Astrocyte of the spinal cord (primary cell): ENCODE measurements around the gene NEK6.

Experiments
- DNase-seq: peaks from one replicate; pipeline ENCODE4 v3.0.0; 2011; ENCODE audit warnings: low read depth, low spot score
- H3K4me3 ChIP-seq: 2 replicates; pipeline ENCODE4 v1.5.1; 2011; ENCODE audit warnings: low read depth, mild to moderate bottlenecking, low read length, moderate library complexity
- in situ Hi-C: cut with HindIII; loops from 2 replicates; pipeline ENCODE4 v1.10.0; 2017; ENCODE audit warnings: low sequenced_read_pairs
- TF ChIP-seq, protein P1 (sequence below): IDR thresholded peaks from 2 replicates; pipeline ENCODE4 v1.5.1; 2012; ENCODE audit warnings: low read depth, mild to moderate bottlenecking, low read length, inconsistent platforms

NEK6 gene

DNA sequence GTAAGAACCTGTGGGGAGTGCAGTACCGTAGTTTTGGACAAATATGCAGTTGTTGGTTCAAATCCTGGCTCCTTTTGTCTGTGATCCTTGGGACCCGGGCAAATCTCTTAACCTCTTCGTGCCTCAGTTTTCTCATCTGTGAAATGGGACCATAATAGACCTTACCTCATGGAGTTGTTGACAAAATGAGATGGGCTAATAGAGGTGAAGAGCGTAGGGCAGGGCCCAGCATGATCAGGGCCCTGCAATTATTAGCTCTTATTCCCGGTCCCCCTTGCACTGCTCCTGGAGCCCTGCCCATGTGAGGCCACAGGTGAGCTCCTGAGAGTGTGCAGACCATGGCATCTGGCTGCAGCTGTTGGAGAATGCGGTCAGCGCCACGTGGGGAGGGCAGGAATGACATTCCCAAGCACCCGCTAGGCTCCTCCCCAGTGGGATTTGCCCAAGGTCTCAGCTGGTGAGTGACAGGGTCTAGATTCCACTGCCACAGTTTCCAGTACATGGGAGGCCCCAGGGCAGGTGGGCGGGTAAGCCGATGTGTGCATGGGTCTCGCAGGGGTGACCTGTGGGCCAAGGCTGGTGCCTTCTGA, 41.0 kb downstream of the NEK6 start:
- in situ Hi-C loops = no loop called here
- no peak overlapping the region for H3K4me3 ChIP-seq
- TF ChIP-seq, protein P1, sequence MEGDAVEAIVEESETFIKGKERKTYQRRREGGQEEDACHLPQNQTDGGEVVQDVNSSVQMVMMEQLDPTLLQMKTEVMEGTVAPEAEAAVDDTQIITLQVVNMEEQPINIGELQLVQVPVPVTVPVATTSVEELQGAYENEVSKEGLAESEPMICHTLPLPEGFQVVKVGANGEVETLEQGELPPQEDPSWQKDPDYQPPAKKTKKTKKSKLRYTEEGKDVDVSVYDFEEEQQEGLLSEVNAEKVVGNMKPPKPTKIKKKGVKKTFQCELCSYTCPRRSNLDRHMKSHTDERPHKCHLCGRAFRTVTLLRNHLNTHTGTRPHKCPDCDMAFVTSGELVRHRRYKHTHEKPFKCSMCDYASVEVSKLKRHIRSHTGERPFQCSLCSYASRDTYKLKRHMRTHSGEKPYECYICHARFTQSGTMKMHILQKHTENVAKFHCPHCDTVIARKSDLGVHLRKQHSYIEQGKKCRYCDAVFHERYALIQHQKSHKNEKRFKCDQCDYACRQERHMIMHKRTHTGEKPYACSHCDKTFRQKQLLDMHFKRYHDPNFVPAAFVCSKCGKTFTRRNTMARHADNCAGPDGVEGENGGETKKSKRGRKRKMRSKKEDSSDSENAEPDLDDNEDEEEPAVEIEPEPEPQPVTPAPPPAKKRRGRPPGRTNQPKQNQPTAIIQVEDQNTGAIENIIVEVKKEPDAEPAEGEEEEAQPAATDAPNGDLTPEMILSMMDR = no peak
- DNase-seq = no peak

DNA sequence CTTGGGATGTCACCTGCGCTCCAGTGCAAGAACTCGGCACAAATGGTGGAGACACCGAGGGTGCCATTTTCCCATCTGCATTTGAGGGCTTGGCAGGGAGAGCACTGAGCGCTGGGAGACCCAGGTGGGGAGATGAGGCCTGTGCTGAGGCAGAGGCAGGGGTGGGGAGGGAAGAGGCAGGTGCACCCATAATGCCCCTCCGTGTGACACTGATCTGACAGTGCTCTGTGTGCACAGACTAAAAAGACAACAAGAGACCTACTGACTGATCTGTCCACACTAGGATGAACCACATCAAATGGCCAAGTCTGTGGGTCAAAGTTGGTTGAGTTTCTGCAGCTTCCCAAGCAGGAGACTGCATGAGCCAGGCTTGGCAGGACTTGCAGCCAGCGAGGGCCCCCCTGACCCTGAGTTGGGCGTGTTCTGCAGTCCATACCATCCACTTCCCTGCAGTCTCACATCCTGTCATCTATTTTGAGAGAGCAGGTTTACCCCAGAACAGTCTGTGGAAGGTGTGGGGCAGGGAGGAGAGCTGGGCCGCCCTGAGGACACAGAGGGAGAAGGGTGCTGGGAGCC, 41.9 kb downstream of the NEK6 start:
- in situ Hi-C loops = no loop called here
- TF ChIP-seq, protein P1 = no peak
- no peak for DNase-seq

DNA sequence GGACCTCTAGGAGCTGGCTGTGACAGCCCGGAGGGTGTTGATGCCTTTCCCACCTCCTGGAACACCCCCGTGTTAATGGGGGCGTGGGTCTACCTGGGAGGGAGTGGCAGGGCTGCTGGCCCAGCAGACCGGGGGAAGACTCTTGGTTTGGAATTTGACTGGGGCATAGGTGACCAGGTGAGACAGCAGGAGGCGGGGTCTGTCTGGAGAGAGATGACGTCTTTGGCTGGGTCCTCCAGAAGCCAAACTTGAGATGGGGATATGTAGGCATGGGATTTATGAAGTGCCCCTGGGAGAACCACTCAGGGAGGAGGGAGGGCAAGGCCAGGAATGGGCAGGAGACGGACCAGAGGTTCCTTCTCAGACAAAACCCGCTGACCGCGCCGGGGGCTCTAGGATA, 42.6 kb downstream of the NEK6 start:
- no peak overlapping the region for H3K4me3 ChIP-seq
- in situ Hi-C loops = no loop called here
- no peak for DNase-seq
- TF ChIP-seq, protein P1 = no peak

More for the DNA sequence above, 41.9 kb downstream of the NEK6 start:
- no peak overlapping the region for H3K4me3 ChIP-seq

DNA sequence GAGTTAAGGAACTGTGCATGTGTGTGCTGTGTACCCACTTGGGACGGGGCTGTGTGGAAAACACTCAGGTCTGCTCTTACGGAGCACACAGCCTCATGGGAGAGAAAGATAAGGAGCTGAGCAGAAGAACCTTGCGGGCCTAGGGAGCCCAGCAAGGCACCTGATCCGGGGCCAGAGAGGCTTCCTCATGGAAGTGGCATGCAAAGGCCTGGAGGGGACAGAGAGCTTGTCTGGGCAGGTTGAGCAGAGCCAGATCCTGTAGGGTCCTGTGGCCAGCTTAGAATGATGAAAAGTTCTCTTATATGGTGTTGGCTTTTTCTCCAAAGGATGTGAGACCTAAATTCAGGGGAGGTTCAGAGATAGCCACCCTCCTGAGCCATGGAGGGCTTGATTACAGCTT, 45.2 kb downstream of the NEK6 start:
- no peak for DNase-seq
- no peak overlapping the region for H3K4me3 ChIP-seq
- TF ChIP-seq, protein P1 = no peak
- in situ Hi-C loops = no loop called here

DNA sequence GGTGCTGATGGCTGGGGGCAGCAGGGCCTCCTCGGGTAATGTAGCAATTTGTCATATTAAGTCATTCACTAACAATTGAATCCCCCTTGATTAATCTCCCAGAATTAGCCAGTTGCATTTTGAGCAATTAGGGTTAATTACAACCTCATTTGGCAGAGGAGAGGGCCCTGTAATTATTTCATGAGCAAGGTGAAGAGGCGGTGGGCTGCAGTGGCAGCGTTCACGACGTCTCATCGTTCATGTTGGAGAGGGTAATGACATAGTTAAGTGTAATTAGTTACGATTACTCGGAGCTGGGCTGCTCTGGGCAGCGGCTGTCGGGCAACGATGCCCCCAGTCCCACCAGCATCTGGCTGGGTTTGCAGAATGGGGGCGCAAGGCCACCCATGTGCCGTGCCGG, 46.0 kb downstream of the NEK6 start:
- DNase-seq = no peak
- TF ChIP-seq, protein P1 = no peak
- no peak overlapping the region for H3K4me3 ChIP-seq
- in situ Hi-C loops = no loop called here

DNA sequence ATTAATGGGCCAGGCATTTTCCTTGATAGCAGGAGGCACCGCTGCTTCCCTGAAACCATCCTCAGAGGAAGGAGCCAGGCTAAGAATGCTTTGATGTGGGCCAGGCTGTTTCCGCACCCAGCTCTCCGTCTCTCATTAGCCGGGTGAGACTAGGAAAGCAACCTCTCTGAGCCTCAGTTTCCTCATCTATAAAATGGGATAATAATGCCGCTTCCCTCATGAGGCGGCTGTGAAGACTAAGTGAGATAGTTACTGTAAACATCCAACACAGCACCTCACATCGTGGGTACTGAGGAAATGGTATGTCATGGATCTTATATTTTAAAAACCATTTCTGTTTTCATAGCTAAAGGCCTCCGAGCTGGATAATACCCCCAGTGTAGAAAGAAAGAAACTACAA, 46.5 kb downstream of the NEK6 start:
- TF ChIP-seq, protein P1 = no peak
- H3K4me3 ChIP-seq = no peak overlapping the region
- DNase-seq = no peak
- in situ Hi-C loops = no loop called here
